Astrocyte (in vitro differentiated cells and primary cell): ENCODE data around the gene RIMBP2.

ENCODE experiments used
- EZH2 ChIP-seq: IDR thresholded peaks from 2 replicates; pipeline ENCODE4 v1.6.1; 2012; ENCODE audit warnings: mild to moderate bottlenecking, low read length, inconsistent platforms; ENCODE audit not compliant: insufficient read depth
- TF ChIP-seq, protein P1 (sequence below): IDR thresholded peaks from 2 replicates; pipeline ENCODE4 v1.5.1; 2011; ENCODE audit warnings: low read depth, mild to moderate bottlenecking, inconsistent platforms, low read length, moderate library complexity; ENCODE audit not compliant: insufficient read depth

DNA sequence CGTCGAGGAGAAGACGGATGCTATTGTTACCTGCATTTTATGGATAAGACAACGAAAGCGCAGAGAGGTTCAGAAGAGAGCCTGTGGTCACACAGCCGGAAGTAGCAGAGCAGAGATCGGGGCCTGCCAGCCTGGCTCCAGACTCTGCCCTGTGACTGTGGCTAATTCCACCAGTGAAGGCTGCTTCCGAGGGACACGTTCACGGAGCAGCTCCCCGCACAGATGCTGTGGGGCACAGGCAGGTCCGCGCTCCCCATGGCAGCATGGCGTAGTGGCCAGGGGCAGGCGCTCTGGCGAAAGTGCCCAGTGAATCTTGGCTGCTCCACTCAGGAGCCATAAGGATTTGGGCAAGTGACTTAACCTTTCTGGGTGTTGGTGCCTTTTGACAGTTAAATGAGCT is 9.8 kb downstream of the RIMBP2 start:
- TF ChIP-seq, protein P1, sequence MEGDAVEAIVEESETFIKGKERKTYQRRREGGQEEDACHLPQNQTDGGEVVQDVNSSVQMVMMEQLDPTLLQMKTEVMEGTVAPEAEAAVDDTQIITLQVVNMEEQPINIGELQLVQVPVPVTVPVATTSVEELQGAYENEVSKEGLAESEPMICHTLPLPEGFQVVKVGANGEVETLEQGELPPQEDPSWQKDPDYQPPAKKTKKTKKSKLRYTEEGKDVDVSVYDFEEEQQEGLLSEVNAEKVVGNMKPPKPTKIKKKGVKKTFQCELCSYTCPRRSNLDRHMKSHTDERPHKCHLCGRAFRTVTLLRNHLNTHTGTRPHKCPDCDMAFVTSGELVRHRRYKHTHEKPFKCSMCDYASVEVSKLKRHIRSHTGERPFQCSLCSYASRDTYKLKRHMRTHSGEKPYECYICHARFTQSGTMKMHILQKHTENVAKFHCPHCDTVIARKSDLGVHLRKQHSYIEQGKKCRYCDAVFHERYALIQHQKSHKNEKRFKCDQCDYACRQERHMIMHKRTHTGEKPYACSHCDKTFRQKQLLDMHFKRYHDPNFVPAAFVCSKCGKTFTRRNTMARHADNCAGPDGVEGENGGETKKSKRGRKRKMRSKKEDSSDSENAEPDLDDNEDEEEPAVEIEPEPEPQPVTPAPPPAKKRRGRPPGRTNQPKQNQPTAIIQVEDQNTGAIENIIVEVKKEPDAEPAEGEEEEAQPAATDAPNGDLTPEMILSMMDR, result no peak
- no peak for TF ChIP-seq EZH2
